Prostate gland (tissue), 2 donors: ENCODE results near the gene PBX3.

Experiments used
- CTCF ChIP-seq, 4 experiments: fragments of 200-600 bp in 2 of 4; fragments of 450-650 bp in 2 of 4; sonication (generic) in 2 of 4; IDR thresholded peaks; 1 replicate in 3 of 4; 2 replicates in 1 of 4; pipeline ENCODE4 v1.5.1; 2016 to 2019; ENCODE audit warnings: antibody characterized with exemption in 4 of 4, mild to moderate bottlenecking in 2 of 4, moderate library complexity in 2 of 4
- POLR2A ChIP-seq: fragments of 450-650 bp; IDR thresholded peaks from one replicate; pipeline ENCODE4 v1.6.1; 2016; ENCODE audit warnings: antibody characterized with exemption, mild to moderate bottlenecking

- TF ChIP-seq POLR2A (no peak), CTCF (IDR thresholded peaks at IDR 0.05) (no peak)
Measured at GRCh38 chr9:125995006-125995405, 247.8 kb downstream of the PBX3 start.
